Nasal cavity respiratory epithelium epithelial cell of viscerocranial mucosa (primary cell): ENCODE data around the gene SFXN1. TPM values are rescaled to one million over a fixed set of nuclear protein-coding genes. Genes with fewer than 3 reads are reported as not detected.

Experiments used
- total RNA-seq: library from RNA; depleted of rRNA; stranded (reverse); fragments of >200 nt; gene quantifications from 2 replicates; pipeline ENCODE4 v1.2.3, GENCODE V29; 2014

SFXN1 gene, protein sequence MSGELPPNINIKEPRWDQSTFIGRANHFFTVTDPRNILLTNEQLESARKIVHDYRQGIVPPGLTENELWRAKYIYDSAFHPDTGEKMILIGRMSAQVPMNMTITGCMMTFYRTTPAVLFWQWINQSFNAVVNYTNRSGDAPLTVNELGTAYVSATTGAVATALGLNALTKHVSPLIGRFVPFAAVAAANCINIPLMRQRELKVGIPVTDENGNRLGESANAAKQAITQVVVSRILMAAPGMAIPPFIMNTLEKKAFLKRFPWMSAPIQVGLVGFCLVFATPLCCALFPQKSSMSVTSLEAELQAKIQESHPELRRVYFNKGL
- total RNA-seq = 84.8 and 163 TPM in 2 replicates

DNA sequence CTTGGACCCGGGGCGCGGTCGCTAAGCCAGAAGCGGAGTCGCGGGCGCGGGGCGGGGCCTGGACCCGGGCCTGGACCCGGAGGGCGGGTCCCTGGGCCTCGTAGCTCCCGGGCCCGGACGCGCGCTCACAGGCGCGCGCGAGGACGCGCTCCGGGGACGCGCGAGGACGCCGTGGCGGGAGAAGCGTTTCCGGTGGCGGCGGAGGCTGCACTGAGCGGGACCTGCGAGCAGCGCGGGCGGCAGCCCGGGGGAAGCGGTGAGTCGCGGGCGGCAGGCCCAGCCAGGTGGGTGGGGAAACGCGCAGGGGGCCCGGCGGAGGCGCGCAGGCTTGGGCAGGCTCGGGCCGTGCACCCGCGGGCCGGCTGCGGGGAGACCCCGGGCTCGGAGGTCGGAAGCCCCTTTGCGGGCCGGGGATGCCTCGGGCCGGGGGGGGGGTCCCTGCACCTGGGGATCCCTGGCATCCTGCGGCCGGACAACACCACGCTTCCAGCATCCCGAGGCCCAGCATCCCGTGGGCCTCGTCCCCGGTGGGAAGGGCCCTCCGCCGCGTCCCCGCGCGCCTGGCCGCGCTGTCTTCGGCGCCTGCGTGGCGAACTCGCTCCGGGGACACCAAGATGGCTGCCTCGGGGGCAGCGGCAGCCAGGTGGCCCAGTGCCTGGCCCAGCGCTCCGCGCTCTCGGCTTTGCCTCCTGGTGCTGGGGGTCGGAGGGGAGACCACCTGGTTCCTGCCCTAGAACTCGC lies at the start of gene SFXN1:
SFXN1 (plus strand) TSS at position 177 of the 741 bp plus-strand sequence. CDS start 13,544 bp downstream, outside the sequence.

DNA sequence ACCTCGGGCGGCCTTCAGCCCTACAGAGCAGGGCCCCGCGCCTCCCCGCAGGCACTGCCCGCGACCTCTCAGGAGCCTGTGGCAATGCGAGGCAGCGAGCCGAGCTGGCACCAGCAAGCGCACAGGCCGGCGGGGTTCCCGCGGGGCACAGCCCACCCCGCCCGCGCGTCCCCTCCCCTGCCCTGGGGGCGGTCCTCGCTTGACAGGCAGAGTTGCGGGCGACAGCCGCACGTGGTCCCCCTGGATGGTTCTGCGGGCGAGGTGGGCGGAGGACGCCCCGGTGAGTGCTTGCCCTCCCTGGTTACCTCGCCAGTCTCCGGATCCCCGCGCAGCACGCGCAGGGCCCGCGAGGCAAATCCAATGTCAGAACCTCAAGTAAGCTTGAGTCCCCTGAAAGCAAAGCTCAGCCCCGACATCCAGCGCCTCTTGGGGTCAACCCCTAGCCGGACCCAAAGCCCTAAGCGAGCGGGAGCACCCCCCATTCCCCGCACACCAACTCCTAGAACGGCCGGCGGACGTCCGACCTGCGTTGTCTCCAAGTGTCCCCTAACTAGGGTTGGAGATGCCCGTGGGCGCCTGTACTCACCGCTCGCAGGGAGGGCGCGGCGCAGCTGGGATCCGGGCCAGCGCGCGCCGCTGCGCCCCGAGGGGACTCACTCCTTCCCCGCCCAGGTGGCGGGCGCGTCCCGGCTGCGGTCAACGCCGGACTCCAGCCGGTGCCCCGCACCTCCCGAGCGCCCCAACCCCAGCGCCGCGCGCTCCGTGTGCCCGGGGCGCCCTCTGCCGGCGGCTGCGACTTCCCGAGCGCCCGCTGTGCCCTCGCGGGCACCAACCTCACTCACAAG lies 34.1 kb upstream of the SFXN1 start, which contains the start of gene DRD1:
DRD1 (minus strand) TSS at position 123 of the 845 bp plus-strand sequence. CDS start 1,083 bp downstream, outside the sequence.

Other genes starting within 250 kb of the SFXN1 start
- not detected in 2 replicates for gene DRD1, start 34.4 kb upstream of the SFXN1 start, total RNA-seq
- not detected in 2 replicates for gene HRH2, start 179.5 kb downstream of the SFXN1 start, total RNA-seq